HG02870 (cell line): ENCODE measurements around the gene ATP5ME.
"Not testable (repeated sequence)": the region's sequence is repeated elsewhere in the genome, so short reads cannot be mapped to it uniquely, and the experiment has no call there.

ENCODE experiments used
- ATAC-seq: cut with Tn5 transposase; IDR thresholded peaks from one replicate; pipeline ENCODE4 v1.9.1; 2021; ENCODE audit warnings: mild to moderate bottlenecking, moderate library complexity; ENCODE audit not compliant: unreplicated experiment

The ATP5ME gene

DNA sequence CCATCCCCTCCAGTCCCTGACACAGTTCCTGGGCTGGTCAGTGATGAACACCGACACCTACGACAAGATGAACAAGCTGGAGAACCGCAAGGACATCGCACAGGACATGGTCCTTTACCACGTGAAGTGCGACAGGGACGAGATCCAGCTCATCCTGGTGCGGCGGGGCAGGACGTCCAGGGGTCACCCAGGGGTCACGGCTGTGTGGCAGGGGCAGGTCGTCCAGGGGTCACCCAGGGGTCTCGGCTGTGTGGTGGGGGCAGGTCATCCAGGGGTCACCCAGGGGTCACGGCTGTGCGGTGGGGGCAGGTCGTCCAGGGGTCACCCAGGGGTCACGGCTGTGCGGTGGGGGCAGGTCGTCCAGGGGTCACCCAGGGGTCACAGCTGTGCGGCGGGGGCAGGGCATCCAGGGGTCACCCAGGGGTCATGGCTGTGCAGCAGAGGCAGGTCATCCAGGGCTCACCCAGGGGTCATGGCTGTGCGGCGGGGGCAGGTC is 16.7 kb downstream of the ATP5ME start:
- ATAC-seq, result no peak

GRCh38 chr4:656436-657337 is 17.4 kb downstream of the ATP5ME start:
- ATAC-seq, result no peak

DNA sequence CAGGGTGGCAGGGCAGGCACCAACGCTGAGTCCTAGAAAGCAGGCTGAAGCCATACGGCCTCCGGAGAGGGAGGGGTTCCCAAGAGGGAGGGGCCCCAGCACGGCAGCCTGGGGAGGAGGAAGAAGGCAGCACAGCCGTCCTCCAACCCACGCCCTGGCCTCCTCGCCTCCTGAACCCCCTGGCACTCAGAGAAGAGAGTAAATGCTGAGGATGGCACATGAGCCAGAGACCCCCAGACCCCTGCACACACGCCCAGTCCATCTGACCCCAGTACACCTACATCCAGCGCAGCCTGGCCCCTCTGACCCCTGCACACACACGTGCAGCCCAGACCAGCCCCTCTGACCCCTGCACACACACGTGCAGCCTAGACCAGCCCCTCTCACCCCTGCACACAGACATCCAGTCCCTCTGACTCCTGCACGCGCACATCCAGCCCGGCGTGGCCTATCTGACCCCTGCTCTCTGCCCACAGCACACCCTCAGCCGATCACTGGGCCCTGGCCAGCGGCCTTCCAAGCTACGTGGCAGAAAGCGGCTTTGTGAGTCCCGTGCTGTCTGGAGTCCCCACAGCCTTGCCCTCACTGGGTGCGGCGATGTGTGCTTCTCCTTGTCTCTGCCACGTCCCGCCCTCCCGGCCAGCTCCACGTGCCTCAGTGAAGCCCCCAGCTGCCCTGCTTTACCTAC is 18.5 kb downstream of the ATP5ME start:
- ATAC-seq, result no peak

GRCh38 chr4:654871-655463 is 19.1 kb downstream of the ATP5ME start:
- no peak for ATAC-seq

GRCh38 chr4:654503-654845 is 19.6 kb downstream of the ATP5ME start:
- no peak for ATAC-seq

DNA sequence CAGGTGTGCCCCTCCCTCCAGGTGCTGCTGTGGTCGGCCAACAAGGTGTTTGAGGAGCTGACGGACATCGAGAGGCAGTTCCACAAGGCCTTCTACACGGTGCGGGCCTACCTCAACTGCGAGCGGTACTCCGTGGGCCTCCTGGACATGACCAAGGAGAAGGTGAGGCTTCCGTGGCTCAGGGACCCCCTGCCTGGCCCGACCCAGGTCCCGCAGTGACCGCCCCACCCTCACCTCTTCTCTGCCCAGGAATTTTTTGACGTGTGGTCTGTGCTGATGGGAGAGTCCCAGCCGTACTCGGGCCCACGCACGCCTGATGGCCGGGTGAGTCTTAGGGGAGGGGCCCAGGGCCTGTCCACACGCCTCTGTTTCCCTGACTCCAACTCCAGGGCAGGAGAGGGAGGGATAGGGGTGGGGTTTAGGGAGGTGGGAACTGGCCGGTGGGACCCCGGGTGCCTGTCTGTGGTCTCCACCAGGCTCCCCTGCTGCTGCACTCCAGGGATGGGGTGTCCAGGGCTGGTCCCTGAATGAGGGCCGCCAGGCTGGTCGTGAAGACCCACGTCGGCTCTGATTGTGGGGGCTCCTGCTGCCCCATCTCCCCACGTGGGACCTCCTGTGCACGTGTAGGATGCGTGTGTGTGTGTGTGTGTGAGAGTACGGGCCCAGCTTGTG is 20.1 kb downstream of the ATP5ME start:
- ATAC-seq, result no peak

DNA sequence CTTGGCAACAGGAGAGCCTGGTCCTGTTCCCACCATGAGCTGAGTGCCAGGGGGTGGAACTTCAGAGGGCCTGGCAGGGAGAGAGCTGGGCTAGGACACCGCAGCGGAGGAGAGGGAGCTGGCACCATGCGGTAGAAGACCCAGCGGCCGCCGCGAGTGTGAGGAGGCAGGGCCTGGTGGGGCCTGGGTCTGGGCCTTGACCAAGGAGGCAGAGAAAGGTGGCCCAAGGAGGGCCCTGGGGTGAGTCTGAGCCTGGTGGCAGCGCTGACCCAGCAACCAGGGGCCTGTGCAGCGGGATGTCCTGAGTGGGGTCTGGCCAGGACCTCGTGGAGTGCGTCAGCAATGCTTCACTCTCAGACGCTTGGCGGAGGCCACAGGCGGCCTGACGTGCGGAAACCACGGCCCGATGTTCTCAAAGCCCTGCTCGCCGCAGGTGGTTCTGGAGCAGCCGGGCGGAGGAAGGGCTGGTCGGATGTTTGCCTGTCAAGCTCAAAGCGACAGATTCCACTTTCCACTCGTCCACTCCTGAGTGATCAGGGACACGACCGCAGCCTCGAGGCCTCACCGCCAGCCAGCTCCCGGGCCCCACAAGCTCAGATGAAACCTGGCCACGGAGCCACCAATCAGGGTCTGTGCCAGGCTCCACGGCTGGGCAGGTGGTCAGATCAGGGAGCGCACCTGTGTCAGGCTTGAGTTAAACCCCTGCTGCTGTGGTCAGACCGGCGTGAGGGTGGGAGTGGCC is 20.8 kb downstream of the ATP5ME start:
- ATAC-seq, result no peak

GRCh38 chr4:651884-652642 is 22.0 kb downstream of the ATP5ME start:
- no peak for ATAC-seq

DNA sequence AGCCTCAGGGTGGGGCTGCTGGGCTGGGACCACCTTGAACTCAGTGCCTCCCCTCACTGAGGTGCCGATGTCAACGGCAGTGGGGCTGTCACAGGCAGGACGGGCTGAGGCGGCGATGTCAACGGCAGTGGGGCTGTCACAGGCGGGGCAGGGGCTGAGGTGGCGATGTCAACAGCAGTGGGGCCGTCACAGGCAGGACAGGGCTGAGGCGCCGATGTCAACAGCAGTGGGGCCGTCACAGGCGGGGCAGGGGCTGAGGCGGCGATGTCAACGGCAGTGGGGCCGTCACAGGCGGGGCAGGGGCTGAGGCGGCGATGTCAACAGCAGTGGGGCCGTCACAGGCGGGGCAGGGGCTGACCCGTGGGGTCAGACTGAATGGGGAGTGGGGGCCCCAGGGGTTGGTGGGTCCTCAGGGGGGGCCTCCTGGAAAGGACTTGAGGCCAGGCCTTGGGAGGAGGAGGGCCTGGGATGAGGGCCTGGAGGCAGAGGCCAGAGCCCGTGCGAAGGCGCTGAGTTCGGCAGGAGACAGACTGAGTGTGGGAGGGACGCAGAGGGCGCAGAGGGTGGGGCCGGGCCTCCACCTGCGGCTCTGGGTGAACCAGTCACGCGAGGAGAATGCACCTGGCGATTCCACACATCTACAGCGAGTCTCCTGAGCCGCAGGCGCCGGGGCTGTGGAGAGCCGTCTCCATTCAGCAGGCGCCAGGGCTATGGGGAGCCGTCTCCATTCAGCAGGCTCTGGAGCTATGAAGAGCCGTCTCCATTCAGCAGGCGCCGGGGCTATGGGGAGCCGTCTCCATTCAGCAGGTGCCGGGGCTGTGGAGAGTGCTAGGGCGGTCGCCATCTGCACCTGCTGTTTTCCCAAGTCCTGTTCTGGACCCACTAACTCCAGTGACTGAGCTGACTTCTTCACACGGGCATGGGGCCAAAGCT is 22.9 kb downstream of the ATP5ME start:
- no peak for ATAC-seq

DNA sequence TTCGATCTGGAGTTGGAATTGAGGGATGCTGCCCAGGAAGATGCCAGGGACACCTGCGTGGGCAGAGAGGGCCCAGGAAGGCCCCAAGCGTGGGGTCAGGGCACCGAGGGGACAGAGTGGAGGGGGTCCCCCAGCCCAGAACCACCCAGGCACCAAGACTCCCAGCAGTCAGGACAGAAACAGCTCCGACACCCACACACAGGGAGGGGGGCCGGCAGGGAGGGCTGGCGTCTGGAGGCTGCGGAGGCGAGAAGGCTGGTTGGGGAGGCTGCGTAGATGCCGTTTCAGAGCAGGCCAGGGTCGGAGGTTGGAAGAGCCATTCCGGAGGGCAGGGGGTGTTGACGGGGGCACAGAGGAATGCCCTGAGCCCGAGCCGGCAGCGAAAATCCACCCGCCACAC is 23.6 kb downstream of the ATP5ME start:
- ATAC-seq, result no peak

- ATAC-seq, result no peak
Observed at GRCh38 chr4:649751-650310, 24.2 kb downstream of the ATP5ME start.

GRCh38 chr4:649293-649625 is 24.8 kb downstream of the ATP5ME start:
- ATAC-seq, result no peak

- ATAC-seq, result no peak
Observed at GRCh38 chr4:648579-649292, 25.3 kb downstream of the ATP5ME start.

- no peak for ATAC-seq
Observed at GRCh38 chr4:647481-647880, 26.6 kb downstream of the ATP5ME start.

- no peak for ATAC-seq
Observed at GRCh38 chr4:646460-646859, 27.6 kb downstream of the ATP5ME start.

DNA sequence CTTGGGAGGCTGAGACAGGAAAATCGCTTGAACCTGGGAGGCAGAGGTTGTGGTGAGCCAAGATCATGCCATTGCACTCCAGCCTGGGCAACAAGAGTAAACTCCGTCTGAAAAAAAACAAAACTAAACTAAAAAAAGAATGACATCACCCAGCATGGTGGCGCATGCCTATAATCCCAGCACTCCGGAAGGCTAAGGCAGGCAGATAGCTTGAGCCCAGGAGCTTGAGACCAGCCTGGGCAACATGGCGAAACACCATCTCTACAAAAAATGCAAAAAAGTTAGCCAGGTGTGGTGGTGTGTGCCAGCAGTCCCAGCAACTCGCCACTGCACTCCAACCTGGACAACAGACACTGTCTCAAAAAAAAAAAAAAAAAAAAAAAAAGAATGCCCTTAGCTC is 31.7 kb downstream of the ATP5ME start:
- not testable (repeated sequence) for ATAC-seq

- no peak for ATAC-seq
Observed at GRCh38 chr4:637536-638280, 36.4 kb downstream of the ATP5ME start.
